Left lobe of liver (tissue), 2 donors: ENCODE data around the gene TTPAL. TPM values are rescaled to one million over a fixed set of nuclear protein-coding genes. Genes with fewer than 3 reads are reported as not detected.
A peak's percentile ranks its signal among the peaks of the same experiment; 100 is the strongest.
"Not testable (repeated sequence)": the region's sequence is repeated elsewhere in the genome, so short reads cannot be mapped to it uniquely, and the experiment has no call there.

ENCODE experiments used
- ATAC-seq: fragments of 200-7000 bp; cut with Tn5 transposase; one replicate; pipeline ENCODE4 v1.9.1; 2020; ENCODE audit warnings: mild to moderate bottlenecking, moderate library complexity
- DNase-seq: peaks from one replicate; pipeline ENCODE4 v3.0.0-alpha.2; 2020; ENCODE audit warnings: low spot score
- total RNA-seq: library from RNA; stranded (reverse); gene quantifications from one replicate; pipeline ENCODE4 v1.2.1, GENCODE V29; 2021
- donor health status: DM: no; HTN: no; CAD: no; lungs with moderate emphysema.
- donor health status: DM: no; HTN: yes; CAD: no.

TTPAL gene
- total RNA-seq, 1 donor from 2014 or later: 95.0 TPM

DNA sequence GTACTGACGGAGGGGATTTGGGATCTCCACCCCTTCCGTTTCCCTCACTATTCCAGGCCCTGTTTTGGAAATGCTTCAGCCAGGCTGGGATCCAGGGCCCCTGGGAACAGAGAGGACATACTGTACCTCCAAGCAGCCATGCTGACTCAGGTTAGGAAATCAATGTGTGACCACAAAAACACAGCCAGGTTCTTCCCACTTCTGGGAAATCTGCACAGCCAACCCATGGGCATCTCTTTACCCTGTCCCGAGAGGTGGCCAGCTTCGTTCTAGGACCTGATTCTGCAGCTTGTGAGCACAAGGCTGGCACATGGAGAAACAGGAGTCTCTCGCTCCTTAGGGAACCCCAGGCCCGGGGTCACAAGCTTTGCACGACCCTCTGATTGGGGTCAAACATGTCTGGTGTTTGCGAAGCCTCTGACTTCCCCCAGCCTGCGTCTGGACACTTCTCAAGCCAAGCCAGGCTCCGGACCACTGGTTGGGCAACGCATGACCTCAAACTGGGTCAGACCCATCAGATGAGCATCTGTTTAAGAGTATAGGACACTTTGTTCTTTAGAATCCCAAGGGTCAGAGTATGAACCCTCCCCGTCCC lies 8.3 kb upstream of the TTPAL start:
- DNase-seq: peak; percentile 93
- ATAC-seq: peak; percentile 64

DNA sequence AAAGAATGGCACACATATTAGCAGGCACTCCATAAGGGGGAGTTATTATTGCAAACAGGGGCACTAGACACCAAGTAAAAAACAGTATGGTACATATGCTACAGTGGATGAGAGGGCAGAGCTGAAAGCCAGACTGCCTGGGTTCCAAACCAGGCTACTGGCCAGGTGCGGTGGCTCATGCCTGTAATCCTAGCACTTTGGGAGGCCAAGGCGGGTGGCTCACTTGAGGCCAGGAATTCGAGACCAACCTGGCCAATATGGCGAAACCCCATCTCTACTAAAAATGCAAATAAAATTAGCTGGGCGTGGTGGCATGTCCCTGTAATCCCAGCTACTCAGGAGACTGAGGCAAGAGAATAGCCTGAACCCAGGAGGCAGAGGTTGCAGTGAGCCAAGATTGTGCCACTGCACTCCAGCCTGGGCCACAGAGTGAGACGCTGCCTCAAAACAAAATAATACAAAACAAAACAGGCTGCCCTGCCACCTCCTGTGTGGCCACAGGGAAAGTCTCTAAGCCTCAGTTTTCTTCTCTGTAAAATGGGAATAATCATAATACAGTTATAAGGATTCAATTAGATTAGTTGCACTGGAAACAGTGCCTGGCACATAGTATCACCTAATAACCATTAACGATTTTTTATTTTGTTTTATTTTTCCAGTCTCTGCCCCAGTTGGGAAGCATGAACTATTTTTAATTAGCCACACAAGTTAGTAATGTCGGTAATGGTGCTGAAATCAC lies 7.5 kb upstream of the TTPAL start:
- DNase-seq: peak; percentile 67
- peak; percentile 15 for ATAC-seq

DNA sequence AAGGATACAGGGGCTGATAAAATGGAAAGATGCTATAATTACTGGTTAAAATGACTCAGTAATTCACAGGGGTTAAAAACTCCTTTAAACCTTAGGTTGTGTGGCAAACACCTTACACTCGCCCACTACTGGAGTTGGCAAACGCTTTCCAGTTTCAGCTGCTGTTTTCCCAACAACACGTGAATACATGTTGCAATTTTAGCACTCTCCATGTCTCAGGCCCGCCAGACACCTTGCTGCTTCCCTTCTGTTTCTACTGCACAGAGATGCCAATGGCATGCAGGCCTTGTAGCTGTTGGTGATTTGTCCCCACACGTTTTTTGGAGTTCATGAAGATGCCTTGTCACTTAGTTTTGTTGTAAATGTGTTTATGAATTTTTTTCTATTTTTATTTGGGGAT lies 5.3 kb upstream of the TTPAL start:
- ATAC-seq (peak; percentile 17), DNase-seq (peak; percentile 83)

DNA sequence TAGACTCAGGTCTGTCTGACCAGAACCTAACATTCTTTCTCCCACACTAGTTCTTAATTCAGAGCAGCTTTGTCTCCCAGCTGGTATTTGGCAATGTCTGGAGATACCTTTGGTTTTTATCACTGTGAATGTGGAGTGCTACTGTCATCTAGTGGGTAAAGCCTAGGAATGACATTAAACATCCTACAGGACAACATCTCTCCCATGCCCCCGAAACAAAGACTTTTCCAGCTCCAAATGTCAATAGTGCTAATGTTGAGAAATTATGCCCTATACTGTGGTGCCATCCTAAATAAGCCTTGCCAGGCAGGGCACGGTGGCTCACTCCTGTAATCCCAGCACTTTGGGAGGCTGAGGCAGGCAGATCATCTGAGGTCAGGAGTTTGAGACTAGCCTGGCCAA lies 4.2 kb upstream of the TTPAL start:
- peak; percentile 52 for ATAC-seq
- no peak for DNase-seq

DNA sequence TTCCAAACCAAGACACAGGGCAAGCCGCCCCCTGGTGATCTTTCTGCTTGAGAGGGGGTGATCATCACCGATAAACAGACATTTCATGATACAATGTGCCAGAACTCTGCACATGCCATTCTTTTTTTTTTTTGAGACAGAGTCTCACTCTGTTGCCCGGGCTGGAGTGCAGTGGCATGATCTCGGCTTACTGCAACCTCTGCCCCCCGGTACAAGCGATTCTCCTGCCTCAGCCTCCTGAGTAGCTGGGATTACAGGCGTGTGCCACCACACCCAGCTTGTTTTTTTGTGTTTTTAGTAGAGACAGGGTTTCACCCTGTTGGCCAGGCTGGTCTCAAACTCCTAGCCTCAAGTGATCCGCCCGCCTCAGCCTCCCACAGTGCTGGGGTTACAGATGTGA lies 3.4 kb upstream of the TTPAL start:
- ATAC-seq, DNase-seq: not testable (repeated sequence)

DNA sequence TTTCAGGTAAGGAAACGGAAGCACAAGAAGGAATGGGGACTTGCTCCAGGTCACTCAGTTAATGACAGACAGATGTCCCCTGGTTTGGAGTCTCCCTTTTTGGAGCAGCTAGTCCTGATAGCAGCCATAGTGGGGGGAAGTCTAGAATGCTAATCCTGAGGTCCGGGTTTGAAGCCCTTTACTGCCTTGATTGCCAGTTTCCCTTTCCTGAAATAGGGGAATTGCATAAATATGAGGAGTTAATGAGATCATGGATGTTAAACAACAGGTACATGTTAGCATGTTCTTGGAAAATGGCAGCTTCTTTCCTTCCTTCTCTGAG lies 341 bp upstream of the TTPAL start:
- ATAC-seq: no peak
- no peak for DNase-seq

DNA sequence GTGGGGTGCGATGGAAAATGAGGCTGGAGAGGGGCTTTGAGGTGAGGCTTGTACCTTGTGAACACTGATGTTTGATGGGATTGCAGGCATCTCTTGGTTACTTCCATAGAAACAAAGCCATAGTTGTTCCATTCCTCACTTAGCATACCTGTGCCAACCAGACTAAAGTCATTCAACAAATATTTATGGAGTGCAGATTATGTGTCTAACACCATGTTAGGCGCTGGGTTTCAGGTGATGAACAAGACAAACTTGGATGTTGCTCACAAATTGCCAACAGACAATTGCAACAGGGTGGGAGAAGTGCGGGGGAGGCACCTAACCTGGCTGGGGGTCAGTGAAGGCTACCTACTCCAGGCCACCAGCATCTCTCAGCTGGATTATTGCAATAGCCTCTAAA lies 1.5 kb downstream of the TTPAL start:
- no peak for ATAC-seq
- no peak for DNase-seq

DNA sequence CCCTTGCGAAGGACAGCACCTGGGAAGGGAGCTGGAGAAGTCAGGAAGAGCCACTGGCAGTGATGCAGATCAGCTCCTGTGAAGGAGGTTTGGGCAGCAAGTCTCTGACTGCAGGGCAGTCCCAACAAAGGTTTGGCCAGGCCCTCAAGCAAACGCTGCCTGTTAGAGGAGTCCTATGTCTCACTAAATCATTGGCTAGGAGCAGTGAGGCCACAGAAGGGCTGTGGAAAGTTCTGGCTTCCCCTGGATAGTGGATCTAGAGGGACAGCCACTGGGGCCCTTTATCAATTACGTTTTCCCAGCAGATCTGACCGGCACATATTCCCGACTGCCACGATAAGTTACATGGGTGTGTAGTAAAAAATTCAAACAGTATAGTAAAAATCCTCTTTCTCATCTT lies 2.5 kb downstream of the TTPAL start:
- DNase-seq (peak; percentile 66), ATAC-seq (peak; percentile 31)

DNA sequence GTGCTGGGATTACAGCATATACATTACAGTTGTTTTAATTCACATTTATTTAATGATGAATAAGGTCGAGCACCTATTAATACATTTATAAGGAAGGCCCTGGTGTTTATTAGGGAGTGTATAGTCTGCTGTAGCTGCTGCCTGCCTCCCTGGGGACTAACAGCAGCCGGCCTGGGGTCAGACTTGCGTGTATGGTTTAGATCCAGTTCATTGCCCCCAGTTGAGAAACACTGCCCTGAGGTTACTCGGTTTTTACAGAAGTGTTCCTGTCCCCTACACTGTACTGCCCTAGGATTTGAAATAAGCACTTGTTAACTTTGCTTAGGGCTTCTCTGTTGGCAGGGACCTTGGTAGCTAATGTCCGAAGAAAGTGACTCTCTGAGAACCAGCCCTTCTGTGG lies 4.0 kb downstream of the TTPAL start:
- DNase-seq (peak; percentile 83), ATAC-seq (peak; percentile 60)

DNA sequence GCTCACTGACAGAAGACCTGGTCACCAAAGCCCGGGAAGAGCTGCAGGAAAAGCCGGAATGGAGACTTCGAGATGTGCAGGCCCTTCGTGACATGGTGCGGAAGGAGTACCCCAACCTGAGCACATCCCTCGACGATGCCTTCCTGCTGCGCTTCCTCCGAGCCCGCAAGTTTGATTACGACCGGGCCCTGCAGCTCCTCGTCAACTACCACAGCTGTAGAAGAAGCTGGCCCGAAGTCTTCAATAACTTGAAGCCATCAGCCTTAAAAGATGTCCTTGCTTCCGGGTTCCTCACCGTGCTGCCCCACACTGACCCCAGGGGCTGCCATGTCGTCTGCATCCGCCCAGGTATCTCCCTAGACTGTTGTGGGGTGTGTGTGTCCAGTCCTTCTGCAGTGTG lies 4.4 kb downstream of the TTPAL start:
- ATAC-seq (peak; percentile 6), DNase-seq (no peak)

DNA sequence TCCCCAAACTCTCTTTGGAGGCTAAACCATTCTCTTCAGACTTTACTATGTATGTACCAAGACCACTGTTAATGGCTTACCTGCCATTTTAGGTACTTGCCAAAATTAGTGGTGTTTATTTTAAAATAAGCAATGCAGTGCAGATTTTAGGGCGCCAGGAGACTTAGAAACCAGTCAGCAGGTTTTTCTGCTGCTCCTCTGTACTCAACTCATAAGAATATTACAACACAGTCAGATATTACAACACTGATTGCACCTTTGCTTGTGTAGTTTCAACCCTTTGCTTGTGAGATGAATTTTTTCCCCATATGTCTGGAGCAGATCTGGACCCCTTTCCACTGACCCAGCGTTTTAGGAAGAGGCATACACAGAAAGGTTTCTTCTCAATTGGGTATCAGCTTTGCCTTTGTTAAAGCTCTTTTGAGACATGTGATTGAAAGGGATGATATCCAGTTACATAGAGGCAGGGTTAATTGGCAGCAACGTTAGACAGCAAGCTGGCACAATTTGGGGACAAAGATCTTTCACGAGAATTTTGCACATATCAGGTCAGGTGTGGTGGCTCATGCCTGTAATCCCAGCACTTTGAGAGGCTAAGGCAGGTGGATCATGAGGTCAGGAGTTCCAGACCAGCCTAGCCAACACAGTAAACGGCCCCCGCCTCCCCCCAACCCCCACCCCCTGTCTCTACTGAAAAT lies 6.2 kb downstream of the TTPAL start:
- DNase-seq: peak; percentile 77
- peak; percentile 51 for ATAC-seq

DNA sequence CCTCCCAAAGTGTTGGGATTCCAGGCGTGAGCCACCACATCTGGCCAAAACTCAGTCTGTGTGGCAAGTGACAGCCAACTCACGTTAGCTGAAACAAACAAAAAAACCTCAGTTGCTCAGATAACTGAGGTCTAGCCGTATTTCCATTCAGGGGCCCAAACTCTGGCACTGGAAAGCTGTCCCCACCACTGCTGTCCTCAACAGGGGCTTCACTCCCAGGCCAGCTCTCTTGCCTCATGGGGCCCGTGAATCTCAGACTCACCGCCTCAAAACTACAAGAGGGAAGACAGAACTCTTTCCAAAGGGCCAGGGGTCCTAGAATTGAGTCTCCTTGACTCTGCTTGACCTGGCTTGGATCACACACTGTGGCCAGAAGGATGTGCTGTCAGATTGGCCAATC lies 7.4 kb downstream of the TTPAL start:
- DNase-seq (no peak), ATAC-seq (no peak)

DNA sequence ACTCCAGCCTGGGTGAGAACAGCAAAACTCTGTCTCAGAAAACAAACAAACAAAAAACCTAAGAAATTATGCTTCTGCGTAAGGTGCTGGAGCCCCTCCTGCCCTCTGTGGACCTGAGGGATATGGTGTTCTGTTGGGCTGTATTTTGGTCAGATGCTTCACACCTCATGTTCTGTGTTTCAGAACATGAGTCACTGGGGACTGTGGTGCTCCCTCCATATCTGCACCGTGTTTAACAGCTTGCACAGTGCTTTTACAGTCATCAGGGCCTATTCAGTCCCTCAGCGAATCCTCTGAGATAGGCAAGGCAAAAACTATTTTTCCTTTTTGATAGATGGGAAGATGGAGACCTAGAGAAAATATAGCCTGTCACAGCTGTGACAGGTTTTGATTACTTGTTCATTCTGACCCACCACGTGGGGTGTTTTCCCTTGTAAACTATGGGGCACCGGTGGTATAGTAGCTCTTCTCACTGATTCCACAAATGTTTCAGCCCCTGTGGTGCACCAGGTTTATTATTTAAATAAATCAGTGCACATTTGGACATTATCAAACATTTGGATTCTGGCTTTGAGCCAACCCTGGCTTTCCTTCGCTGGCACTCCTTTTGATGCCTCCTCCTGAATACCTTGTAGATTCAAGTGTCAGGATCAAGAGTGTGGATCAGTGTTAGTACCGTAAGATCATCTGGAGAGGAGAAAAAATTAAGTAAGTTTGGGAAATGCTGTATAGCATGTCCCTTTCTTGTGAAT lies 9.6 kb downstream of the TTPAL start:
- no peak for ATAC-seq
- DNase-seq: no peak

DNA sequence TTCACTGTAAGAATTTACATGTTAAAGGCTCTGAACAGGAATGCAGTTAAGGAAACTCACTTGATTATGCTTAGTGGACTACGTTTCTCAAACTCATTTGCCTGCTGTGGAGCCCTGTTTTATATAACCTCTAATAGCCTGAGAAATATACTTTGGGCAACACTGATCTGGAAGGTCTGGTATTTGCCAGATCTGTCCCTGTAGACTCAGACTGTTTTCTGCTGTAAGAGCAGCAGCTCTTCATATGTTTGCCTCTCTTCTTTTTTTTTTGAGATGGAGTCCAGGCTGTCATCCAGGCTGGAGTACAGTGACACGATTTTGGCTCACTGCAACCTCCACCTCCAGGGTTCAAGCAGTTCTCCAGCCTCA lies 10.1 kb downstream of the TTPAL start:
- no peak for ATAC-seq
- no peak for DNase-seq

DNA sequence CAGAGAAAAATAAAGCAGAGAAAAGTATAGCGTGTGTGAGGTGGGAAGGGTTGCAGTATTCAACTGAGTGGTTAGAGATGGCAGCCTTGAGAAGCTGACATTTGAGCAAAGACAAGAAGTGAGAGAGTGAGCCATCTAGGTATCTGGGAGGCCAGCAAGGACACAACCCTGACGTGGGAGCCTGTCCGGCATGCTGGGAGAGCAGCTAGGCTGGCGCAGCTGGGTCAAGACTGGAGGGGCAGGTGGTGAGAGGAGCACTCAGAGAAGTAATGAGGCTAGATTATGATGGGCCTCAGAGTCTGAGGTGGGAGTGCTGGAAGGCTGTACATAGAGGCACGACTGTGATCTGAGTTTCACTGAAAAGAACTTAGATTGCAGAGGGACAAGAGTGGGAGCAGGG lies 12.9 kb downstream of the TTPAL start:
- ATAC-seq: no peak

DNA sequence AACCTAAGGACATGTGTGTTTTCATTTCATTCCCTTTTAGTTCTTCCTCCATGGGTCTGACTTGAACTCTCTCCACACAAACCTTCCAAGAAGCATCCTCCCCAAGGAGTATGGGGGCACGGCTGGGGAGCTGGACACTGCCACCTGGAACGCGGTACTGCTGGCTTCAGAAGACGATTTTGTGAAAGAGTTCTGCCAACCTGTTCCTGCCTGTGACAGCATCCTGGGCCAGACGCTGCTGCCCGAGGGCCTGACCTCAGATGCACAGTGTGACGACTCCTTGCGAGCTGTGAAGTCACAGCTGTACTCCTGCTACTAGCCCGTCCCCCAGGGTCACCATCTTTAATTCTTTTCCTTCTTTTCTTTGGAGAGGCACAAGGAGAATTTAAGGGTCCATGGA lies 13.5 kb downstream of the TTPAL start:
- ATAC-seq: no peak
- DNase-seq: no peak

More for the DNA sequence above, 12.9 kb downstream of the TTPAL start:
- DNase-seq: no peak

DNA sequence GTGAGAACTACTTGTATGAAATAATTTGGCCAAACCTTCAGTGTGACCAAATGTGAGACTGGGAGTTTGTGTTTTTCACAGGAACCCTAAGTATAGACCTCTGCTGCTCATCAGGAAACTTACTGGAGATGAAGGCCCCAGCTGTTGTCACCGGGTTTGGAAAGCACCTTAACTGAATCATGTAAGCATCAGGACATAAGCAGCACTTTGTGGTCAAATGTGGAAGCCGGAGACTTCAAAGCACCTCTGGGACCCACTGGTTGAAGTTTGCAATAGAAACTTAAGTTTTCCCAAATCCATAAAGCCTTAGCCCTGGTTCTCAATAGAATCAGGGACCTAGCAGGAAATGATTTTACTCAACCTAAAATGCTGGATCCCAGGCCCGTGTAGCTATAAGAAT lies 14.3 kb downstream of the TTPAL start:
- no peak for ATAC-seq
- no peak for DNase-seq

DNA sequence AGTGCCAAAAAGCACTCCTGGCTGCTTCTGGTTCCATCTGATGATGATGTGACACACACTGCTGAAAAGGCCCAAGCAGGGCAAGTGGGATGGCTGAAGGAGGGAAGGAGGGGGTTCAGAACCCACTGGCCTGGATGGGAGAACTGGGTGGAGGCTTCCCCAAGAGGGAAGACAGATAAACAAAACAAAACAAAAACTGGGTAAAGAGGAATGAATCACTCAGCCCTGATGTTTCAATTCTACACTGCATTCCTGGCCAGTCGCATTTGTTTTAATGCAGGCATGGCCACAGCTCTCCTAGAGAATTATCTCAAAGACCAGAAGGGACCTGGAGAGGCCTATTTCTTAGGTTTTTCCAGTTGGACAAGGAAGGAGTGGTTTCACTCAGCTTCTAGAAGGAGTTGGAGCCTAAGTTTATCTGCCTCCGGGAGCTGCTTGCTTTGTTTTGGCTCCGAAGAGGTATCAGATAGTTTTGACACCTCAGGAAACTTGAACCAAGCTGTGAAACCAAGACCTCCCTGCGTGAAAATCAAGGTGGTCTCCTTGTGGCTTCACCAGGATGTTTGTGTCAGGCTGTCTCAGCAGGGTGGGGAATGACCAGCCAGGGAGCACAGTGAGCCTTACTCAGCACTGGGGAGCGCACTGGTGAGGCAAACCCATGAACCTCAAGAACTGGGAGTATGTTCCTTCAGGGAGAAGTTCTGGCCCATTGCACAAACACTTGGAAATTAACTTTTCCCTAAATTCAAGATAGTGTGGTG lies 16.1 kb downstream of the TTPAL start:
- DNase-seq (no peak), ATAC-seq (no peak)

DNA sequence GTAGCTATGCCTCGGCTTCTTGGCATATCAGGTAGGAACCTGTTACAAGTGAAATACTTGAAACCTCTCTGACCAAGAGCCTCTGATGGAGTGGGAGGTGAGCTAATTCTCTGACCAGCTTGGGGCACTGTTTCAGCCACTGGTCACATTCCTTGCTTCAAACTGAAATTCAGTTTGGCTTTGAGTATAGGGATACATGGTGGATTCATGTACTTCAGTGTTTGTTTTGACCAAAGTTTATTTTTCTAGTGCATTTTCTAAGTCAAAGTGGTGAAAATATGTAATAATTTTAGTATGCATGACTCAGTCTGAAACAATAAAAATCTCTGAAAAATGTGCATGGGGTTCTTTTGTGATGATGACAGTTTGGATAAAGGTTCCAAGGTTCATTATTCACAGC lies 18.6 kb downstream of the TTPAL start:
- no peak for ATAC-seq
- DNase-seq: no peak

DNA sequence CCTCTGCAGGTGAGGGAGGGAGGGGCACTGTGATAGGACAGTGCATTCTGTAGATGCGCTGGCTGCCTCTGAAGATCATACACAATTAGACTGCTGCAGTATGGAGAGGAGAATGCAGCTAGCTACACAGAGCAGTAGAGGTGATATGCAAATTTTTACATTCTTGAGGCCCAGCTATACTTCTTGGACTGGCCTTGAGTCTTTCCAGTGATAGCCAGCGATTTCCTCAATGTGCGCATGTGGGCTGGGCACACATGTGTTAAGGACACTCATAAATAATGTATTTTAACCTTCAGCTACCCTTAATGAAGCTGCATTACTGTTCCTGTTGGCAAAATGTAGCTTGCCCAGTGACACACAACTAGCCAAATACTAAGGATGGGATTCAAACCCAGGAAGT lies 19.0 kb downstream of the TTPAL start:
- peak; percentile 13 for ATAC-seq
- DNase-seq: no peak

DNA sequence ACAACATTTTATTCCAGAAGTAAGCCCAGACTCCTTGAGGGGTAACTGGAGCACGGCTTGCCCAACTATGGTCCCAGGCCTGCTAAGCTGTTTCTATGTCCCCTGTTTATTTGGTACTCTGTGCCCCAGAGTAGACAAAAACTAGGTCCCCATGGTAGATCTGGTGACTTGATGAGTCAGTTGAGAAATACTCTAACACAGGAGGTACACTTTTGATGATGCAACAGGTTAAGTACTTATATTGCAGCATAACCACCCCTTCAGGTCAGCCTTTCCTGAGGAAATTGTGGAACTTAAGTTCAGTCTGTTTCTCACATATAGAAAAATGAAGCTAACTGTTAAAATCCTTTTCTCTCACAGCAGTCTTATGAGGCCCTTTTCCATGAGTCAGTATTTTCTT lies 19.6 kb downstream of the TTPAL start:
- peak; percentile 54 for ATAC-seq
- no peak for DNase-seq
